Measurements from ENCODE around the gene CPD.

Gene CPD

DNA sequence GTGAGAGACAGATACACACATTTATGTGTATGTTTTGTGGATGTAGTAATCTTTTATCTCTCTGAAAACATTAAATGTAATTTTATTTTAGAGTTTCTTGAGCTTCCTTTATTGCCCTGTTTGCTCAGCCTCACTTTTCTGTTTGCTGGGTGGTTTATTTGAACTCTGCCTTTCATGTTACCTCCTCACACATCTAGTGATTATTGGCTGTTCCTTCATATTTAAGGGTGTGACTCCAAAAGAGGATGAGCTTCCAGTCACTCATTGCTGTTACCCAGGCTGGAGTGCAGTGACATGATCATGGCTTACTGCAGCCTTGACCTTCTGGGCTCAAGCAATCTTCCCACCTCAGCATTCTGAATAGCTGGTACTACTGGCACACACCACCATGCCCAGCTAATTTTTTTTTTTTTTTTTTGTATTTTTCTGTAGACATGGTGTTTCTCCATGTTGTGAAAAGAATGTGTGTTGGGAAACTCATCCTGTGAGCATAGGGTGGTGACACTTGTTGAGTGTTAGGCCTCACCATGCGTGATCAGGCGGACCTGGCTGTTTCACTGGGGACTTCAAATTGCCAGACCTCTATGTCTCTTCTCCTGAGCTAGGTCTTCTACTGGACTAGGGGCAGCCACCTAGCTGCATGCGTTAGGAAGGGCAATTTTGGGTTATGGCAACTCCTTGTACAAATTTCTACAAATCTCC is 136.3 kb downstream of the CPD start:
- DNase-seq = no peak

DNA sequence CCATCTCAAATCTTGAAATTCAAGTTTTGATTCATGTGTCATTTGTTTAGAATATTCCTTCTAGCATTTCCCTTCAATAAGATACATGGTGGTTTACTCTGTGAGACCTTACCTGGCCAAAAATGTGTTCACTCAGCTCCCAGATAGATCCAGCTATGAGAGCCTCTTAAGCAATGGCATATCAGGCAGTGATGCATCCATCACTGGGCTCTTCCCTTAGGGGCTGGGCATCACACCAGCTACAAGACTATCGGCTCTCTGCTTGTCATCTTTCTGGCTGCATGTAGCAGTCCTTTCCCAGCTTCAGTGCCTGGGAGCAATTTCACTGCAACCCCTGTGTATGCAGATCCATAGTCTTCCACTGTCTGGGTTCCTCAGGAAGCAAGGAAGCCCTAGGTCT is 139.1 kb downstream of the CPD start:
- no peak for DNase-seq

DNA sequence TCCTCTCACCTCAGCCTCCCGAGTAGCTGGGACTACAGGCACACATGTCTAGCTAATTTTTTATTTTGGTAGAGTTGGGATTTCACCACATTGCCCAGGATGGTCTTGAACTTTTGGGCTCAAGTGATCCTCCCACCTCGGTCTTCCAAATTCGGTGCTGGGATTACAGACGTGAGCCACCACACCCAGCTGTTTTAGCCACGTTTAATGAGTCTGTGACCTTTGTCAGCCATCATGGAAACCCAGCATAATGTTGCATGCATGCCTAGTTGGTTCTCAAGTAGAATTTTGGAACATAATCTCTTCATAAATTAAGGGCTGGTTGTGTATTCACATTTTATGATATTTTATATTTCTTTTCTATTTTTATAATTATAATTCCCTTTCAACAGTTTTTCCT is 140.4 kb downstream of the CPD start:
- DNase-seq = no peak

Data from stimulated activated CD4-positive, alpha-beta T cell treated with anti-CD3 and anti-CD28 coated beads, Interleukin-4, amount 100 ng/mL, for 4 hours (primary cell).